ENCODE results near the gene SETDB2.
"Not testable (repeated sequence)": the region's sequence is repeated elsewhere in the genome, so short reads cannot be mapped to it uniquely, and the experiment has no call there.

The SETDB2 gene

GRCh38 chr13:49476529-49476928 is 32.5 kb downstream of the SETDB2 start:
- no peak for DNase-seq

- no peak for DNase-seq
Observed at GRCh38 chr13:49481788-49482187, 37.7 kb downstream of the SETDB2 start.

- DNase-seq = no peak
Observed at GRCh38 chr13:49488563-49488962, 44.5 kb downstream of the SETDB2 start.

GRCh38 chr13:49494645-49495044 is 50.6 kb downstream of the SETDB2 start:
- peak in 2 of 4 experiments; percentile 31 to 46 for DNase-seq

GRCh38 chr13:49495783-49496762 is 52.0 kb downstream of the SETDB2 start, which contains the start of gene PHF11:
TSS of gene PHF11 (plus strand) at chr13:49495953. CDS start at chr13:49496002, 49 bp downstream.
- peak; percentile 83 to 89 (median 86) for DNase-seq

- DNase-seq = not testable (repeated sequence)
Observed at GRCh38 chr13:49496837-49497236, 52.8 kb downstream of the SETDB2 start.

GRCh38 chr13:49497272-49497671 is 53.2 kb downstream of the SETDB2 start:
- DNase-seq = no peak

- DNase-seq = no peak
Observed at GRCh38 chr13:49498206-49498605, 54.1 kb downstream of the SETDB2 start.

- no peak for DNase-seq
Observed at GRCh38 chr13:49499889-49500660, 56.0 kb downstream of the SETDB2 start.

- peak in 3 of 4 experiments; percentile 19 to 34 (median 25) for DNase-seq
Observed at GRCh38 chr13:49502954-49503353, 58.9 kb downstream of the SETDB2 start.

- no peak for DNase-seq
Observed at GRCh38 chr13:49503951-49504350, 59.9 kb downstream of the SETDB2 start.

GRCh38 chr13:49512578-49512977 is 68.5 kb downstream of the SETDB2 start:
- DNase-seq = no peak

GRCh38 chr13:49516467-49516866 is 72.4 kb downstream of the SETDB2 start:
- DNase-seq = no peak

GRCh38 chr13:49517461-49517860 is 73.4 kb downstream of the SETDB2 start:
- DNase-seq = peak in 1 of 4 experiments; percentile 15

GRCh38 chr13:49521224-49521623 is 77.2 kb downstream of the SETDB2 start:
- DNase-seq = no peak

GRCh38 chr13:49524740-49525501 is 80.8 kb downstream of the SETDB2 start:
- DNase-seq = no peak

- DNase-seq = peak in 2 of 4 experiments; percentile 16
Observed at GRCh38 chr13:49527123-49527522, 83.0 kb downstream of the SETDB2 start.

GRCh38 chr13:49528161-49528560 is 84.1 kb downstream of the SETDB2 start:
- peak in 3 of 4 experiments; percentile 14 to 41 (median 28) for DNase-seq

GRCh38 chr13:49530457-49530856 is 86.4 kb downstream of the SETDB2 start:
- DNase-seq = peak; percentile 83 to 91 (median 86)

- no peak for DNase-seq
Observed at GRCh38 chr13:49532593-49532992, 88.5 kb downstream of the SETDB2 start.

GRCh38 chr13:49533011-49533410 is 88.9 kb downstream of the SETDB2 start:
- peak in 1 of 4 experiments; percentile 17 for DNase-seq

GRCh38 chr13:49533591-49534269 is 89.7 kb downstream of the SETDB2 start:
- DNase-seq = peak; percentile 53 to 72 (median 64)
